ENCODE data around the gene RHBDD3. TPM values are rescaled to one million over a fixed set of nuclear protein-coding genes. Genes with fewer than 3 reads are reported as not detected.
A peak's percentile ranks its signal among the peaks of the same experiment; 100 is the strongest.

RHBDD3 gene
- total and polyA plus RNA-seq, 9 of the 15 experiments (the other 6 are each of a cell fraction or from before 2014, with no cell fraction given), result 0.32 to 35.6 (median 14.0) TPM

- no peak for TF ChIP-seq KLF13 (tag; IDR thresholded peaks at IDR 0.05; ENCODE audit: borderline replicate concordance, low read depth)
- no peak for TF ChIP-seq SRSF1 (IDR thresholded peaks at IDR 0.05; ENCODE audit: low read depth, low read length)
- peak; percentile 84 for TF ChIP-seq CXXC5 (CRISPR knock-in tag; IDR thresholded peaks at IDR 0.05)
- TF ChIP-seq, protein P1, sequence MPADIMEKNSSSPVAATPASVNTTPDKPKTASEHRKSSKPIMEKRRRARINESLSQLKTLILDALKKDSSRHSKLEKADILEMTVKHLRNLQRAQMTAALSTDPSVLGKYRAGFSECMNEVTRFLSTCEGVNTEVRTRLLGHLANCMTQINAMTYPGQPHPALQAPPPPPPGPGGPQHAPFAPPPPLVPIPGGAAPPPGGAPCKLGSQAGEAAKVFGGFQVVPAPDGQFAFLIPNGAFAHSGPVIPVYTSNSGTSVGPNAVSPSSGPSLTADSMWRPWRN (IDR thresholded peaks at IDR 0.05; ENCODE audit: low read depth), result 0 out of 2 replicates have a peak, but pooled peaks have one; percentile 16
- peak; percentile 84 for TF ChIP-seq TEAD4 (IDR thresholded peaks at IDR 0.05; ENCODE audit: low read length)
- no peak for TF ChIP-seq TEAD4 (CRISPR knock-in tag; IDR thresholded peaks at IDR 0.05; ENCODE audit: borderline replicate concordance)
- TF ChIP-seq MAX (CRISPR knock-in tag; IDR thresholded peaks at IDR 0.05), result no peak
- TF ChIP-seq RUNX1 (IDR thresholded peaks at IDR 0.05; ENCODE audit: low read depth), result no peak
- no peak for TF ChIP-seq NCOA6 (IDR thresholded peaks at IDR 0.05)
- no peak for TF ChIP-seq ZNF165 (CRISPR knock-in tag; IDR thresholded peaks at IDR 0.05; ENCODE audit: borderline replicate concordance)
- TF ChIP-seq HSF4 (CRISPR knock-in tag; IDR thresholded peaks at IDR 0.05; ENCODE audit: borderline replicate concordance), result no peak
- no peak for TF ChIP-seq OTX1 (CRISPR knock-in tag; IDR thresholded peaks at IDR 0.05)
- TF ChIP-seq, protein P2, sequence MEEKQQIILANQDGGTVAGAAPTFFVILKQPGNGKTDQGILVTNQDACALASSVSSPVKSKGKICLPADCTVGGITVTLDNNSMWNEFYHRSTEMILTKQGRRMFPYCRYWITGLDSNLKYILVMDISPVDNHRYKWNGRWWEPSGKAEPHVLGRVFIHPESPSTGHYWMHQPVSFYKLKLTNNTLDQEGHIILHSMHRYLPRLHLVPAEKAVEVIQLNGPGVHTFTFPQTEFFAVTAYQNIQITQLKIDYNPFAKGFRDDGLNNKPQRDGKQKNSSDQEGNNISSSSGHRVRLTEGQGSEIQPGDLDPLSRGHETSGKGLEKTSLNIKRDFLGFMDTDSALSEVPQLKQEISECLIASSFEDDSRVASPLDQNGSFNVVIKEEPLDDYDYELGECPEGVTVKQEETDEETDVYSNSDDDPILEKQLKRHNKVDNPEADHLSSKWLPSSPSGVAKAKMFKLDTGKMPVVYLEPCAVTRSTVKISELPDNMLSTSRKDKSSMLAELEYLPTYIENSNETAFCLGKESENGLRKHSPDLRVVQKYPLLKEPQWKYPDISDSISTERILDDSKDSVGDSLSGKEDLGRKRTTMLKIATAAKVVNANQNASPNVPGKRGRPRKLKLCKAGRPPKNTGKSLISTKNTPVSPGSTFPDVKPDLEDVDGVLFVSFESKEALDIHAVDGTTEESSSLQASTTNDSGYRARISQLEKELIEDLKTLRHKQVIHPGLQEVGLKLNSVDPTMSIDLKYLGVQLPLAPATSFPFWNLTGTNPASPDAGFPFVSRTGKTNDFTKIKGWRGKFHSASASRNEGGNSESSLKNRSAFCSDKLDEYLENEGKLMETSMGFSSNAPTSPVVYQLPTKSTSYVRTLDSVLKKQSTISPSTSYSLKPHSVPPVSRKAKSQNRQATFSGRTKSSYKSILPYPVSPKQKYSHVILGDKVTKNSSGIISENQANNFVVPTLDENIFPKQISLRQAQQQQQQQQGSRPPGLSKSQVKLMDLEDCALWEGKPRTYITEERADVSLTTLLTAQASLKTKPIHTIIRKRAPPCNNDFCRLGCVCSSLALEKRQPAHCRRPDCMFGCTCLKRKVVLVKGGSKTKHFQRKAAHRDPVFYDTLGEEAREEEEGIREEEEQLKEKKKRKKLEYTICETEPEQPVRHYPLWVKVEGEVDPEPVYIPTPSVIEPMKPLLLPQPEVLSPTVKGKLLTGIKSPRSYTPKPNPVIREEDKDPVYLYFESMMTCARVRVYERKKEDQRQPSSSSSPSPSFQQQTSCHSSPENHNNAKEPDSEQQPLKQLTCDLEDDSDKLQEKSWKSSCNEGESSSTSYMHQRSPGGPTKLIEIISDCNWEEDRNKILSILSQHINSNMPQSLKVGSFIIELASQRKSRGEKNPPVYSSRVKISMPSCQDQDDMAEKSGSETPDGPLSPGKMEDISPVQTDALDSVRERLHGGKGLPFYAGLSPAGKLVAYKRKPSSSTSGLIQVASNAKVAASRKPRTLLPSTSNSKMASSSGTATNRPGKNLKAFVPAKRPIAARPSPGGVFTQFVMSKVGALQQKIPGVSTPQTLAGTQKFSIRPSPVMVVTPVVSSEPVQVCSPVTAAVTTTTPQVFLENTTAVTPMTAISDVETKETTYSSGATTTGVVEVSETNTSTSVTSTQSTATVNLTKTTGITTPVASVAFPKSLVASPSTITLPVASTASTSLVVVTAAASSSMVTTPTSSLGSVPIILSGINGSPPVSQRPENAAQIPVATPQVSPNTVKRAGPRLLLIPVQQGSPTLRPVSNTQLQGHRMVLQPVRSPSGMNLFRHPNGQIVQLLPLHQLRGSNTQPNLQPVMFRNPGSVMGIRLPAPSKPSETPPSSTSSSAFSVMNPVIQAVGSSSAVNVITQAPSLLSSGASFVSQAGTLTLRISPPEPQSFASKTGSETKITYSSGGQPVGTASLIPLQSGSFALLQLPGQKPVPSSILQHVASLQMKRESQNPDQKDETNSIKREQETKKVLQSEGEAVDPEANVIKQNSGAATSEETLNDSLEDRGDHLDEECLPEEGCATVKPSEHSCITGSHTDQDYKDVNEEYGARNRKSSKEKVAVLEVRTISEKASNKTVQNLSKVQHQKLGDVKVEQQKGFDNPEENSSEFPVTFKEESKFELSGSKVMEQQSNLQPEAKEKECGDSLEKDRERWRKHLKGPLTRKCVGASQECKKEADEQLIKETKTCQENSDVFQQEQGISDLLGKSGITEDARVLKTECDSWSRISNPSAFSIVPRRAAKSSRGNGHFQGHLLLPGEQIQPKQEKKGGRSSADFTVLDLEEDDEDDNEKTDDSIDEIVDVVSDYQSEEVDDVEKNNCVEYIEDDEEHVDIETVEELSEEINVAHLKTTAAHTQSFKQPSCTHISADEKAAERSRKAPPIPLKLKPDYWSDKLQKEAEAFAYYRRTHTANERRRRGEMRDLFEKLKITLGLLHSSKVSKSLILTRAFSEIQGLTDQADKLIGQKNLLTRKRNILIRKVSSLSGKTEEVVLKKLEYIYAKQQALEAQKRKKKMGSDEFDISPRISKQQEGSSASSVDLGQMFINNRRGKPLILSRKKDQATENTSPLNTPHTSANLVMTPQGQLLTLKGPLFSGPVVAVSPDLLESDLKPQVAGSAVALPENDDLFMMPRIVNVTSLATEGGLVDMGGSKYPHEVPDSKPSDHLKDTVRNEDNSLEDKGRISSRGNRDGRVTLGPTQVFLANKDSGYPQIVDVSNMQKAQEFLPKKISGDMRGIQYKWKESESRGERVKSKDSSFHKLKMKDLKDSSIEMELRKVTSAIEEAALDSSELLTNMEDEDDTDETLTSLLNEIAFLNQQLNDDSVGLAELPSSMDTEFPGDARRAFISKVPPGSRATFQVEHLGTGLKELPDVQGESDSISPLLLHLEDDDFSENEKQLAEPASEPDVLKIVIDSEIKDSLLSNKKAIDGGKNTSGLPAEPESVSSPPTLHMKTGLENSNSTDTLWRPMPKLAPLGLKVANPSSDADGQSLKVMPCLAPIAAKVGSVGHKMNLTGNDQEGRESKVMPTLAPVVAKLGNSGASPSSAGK (IDR thresholded peaks at IDR 0.05), result no peak
- TF ChIP-seq FOS (IDR thresholded peaks at IDR 0.05; ENCODE audit: extremely low read depth, insufficient read length), result no peak
- TF ChIP-seq MTA2 (IDR thresholded peaks at IDR 0.05; ENCODE audit: low read depth), result 0 out of 2 replicates have a peak, but pooled peaks have one; percentile 25
- no peak for TF ChIP-seq GTF2A2 (tag; IDR thresholded peaks at IDR 0.05)
Observed at GRCh38 chr22:29270475-29271271, 2.9 kb upstream of the RHBDD3 start (continued).

Measured in K562 (cell line).